A549 (cell line): ENCODE results near the gene ANKRD65. TPM values are rescaled to one million over a fixed set of nuclear protein-coding genes. Genes with fewer than 3 reads are reported as not detected.
"Not testable (repeated sequence)": the region's sequence is repeated elsewhere in the genome, so short reads cannot be mapped to it uniquely, and the experiment has no call there.

Source experiments
- ATAC-seq, 2 experiments: fragments of 200-7000 bp in 1 of 2; fragments of >200 bp in 1 of 2; cut with Nextera tagmentation in 1 of 2; cut with Tn5 transposase in 1 of 2; 3 replicates each; pipeline versions ENCODE4 v1.8.0 to v1.9.1; 2018 to 2020; ENCODE audit warnings: mild to moderate bottlenecking in 1 of 2, moderate library complexity in 1 of 2
- CTCF ChIA-PET: fragments of 300-600 bp; sonication (Branson Sonifier 250); formaldehyde crosslinking; extraction: SDS; loops from one replicate; lab custom pipeline; 2021; ENCODE audit warnings: antibody characterized with exemption, inconsistent platforms; lab: Yijun Ruan, JAX
- POLR2A ChIA-PET: fragments of 350-600 bp; formaldehyde crosslinking; extraction: SDS; loops from one replicate; lab custom pipeline; 2021; ENCODE audit warnings: antibody characterized with exemption, inconsistent platforms; lab: Yijun Ruan, JAX
- DNase-seq, 2 experiments: peaks; one replicate each; pipeline versions ENCODE4 v3.0.0 to v3.0.0-alpha.2; 2011 to 2016; ENCODE audit warnings: low read depth in 1 of 2, low spot score in 1 of 2
- FAIRE-seq: peaks from 2 replicates; lab custom pipeline; 2011; peaks lifted over from hg19 to GRCh38; lab: Jason Lieb, UNC
- H3K27ac ChIP-seq, 2 experiments: fragments of >200 bp; sonication (Bioruptor Twin); formaldehyde crosslinking; 3 replicates each; pipeline ENCODE4 v1.5.1; 2016 to 2017
- H3K4me1 ChIP-seq: fragments of >200 bp; sonication (Bioruptor Twin); formaldehyde crosslinking; 3 replicates; pipeline ENCODE4 v1.6.1; 2016
- H3K4me2 ChIP-seq: fragments of >200 bp; sonication (Bioruptor Twin); formaldehyde crosslinking; 3 replicates; pipeline ENCODE4 v1.6.1; 2016
- H3K4me3 ChIP-seq: fragments of >200 bp; sonication (Bioruptor Twin); formaldehyde crosslinking; 3 replicates; pipeline ENCODE4 v1.5.1; 2016
- H3K9me3 ChIP-seq: fragments of >200 bp; sonication (Bioruptor Twin); formaldehyde crosslinking; 3 replicates; pipeline ENCODE4 v1.6.1; 2016
- CBX2 ChIP-seq: fragments of 200-600 bp; sonication (generic); IDR thresholded peaks from 2 replicates; pipeline ENCODE4 v1.6.1; 2016; ENCODE audit warnings: low read depth, mild to moderate bottlenecking, borderline replicate concordance
- EHF ChIP-seq: fragments of 250-450 bp; sonication (Bioruptor Pico); IDR thresholded peaks from 2 replicates; pipeline ENCODE4 v1.5.0; 2020; ENCODE audit warnings: mild to moderate bottlenecking
- EHMT2 ChIP-seq: fragments of 200-600 bp; sonication (generic); IDR thresholded peaks from 2 replicates; pipeline ENCODE4 v1.6.1; 2016; ENCODE audit warnings: antibody characterized with exemption, low read depth, mild to moderate bottlenecking, moderate library complexity
- FOSB ChIP-seq: fragments of 250-450 bp; sonication (Bioruptor Pico); IDR thresholded peaks from 2 replicates; pipeline ENCODE4 v1.5.0; 2020; ENCODE audit warnings: mild to moderate bottlenecking, moderate library complexity
- HDAC2 ChIP-seq: fragments of 200-600 bp; sonication (generic); IDR thresholded peaks from 2 replicates; pipeline ENCODE4 v1.6.1; 2016
- HOXB13 ChIP-seq: fragments of 250-450 bp; sonication (Bioruptor Pico); IDR thresholded peaks from 2 replicates; pipeline ENCODE4 v1.5.0; 2020; ENCODE audit warnings: low read depth, mild to moderate bottlenecking, moderate library complexity
- JUNB ChIP-seq: fragments of >200 bp; sonication (Bioruptor Twin); formaldehyde crosslinking; IDR thresholded peaks from 2 replicates; pipeline ENCODE4 v1.6.1; 2016
- KDM1A ChIP-seq: fragments of 200-600 bp; sonication (generic); IDR thresholded peaks from 2 replicates; pipeline ENCODE4 v1.6.1; 2016; ENCODE audit warnings: low read depth, mild to moderate bottlenecking
- NPAS2 ChIP-seq: fragments of 250-450 bp; sonication (Bioruptor Pico); IDR thresholded peaks from 2 replicates; pipeline ENCODE4 v1.8.0; 2022; ENCODE audit warnings: mild to moderate bottlenecking, moderate library complexity, borderline replicate concordance
- NR3C1 ChIP-seq: fragments of >200 bp; sonication (Bioruptor Twin); formaldehyde crosslinking; IDR thresholded peaks from 3 replicates; pipeline ENCODE4 v1.6.1; 2017
- POLR2AphosphoS2 ChIP-seq: conservative IDR thresholded peaks from 2 replicates; pipeline ENCODE4 v1.6.1; 2012; ENCODE audit warnings: low read length, improper control_type of control experiment, inconsistent platforms
- RAD21 ChIP-seq, 2 experiments: fragments of >200 bp in 1 of 2; sonication (Bioruptor Twin) in 1 of 2; formaldehyde crosslinking in 1 of 2; IDR thresholded peaks in 1 of 2; conservative IDR thresholded peaks in 1 of 2; 2 replicates in 1 of 2; 3 replicates in 1 of 2; pipeline ENCODE4 v1.6.1; 2012 to 2018; ENCODE audit warnings: inconsistent platforms in 1 of 2
- RCOR1 ChIP-seq: fragments of 150-350 bp; IDR thresholded peaks from 2 replicates; pipeline ENCODE4 v1.6.1; 2014; ENCODE audit warnings: antibody characterized with exemption, low read length, low read depth
- SMC3 ChIP-seq: fragments of >200 bp; sonication (Bioruptor Twin); formaldehyde crosslinking; IDR thresholded peaks from 3 replicates; pipeline ENCODE4 v1.6.1; 2018; ENCODE audit warnings: inconsistent platforms
- ZFP36 ChIP-seq: fragments of 450-650 bp; IDR thresholded peaks from 2 replicates; pipeline ENCODE4 v1.6.1; 2014; ENCODE audit warnings: borderline replicate concordance; ENCODE audit not compliant: partially characterized antibody
- WGBS: methylation state at CpG from one replicate; pipeline ENCODE4 v1.1.6; 2017; ENCODE audit errors: missing lambda C conversion rate; 5-methylcytosine and 5-hydroxymethylcytosine counted together
- polyA plus RNA-seq, 4 experiments: library from polyadenylated mRNA; depleted of rRNA in 3 of 4; stranded (reverse); fragments of >200 nt; fragmentation: RNase III in 1 of 4; extraction: RNeasy Plus Mini Kit Qiagen cat#74134 plus additional on column Dnase treatment in 1 of 4; gene quantifications; 2 replicates in 3 of 4; 3 replicates in 1 of 4; pipeline ENCODE4 v1.2.3, GENCODE V29; 2011 to 2017
- TF ChIP-seq, protein P1 (sequence below): fragments of 200-600 bp; sonication (generic); IDR thresholded peaks from 2 replicates; pipeline ENCODE4 v1.6.1; 2016; ENCODE audit warnings: antibody characterized with exemption, mild to moderate bottlenecking, moderate library complexity
- TF ChIP-seq, protein P2 (sequence below): IDR thresholded peaks from 2 replicates; pipeline ENCODE4 v1.6.1; 2012
- TF ChIP-seq, protein P3 (sequence below): fragments of 150-350 bp; IDR thresholded peaks from 2 replicates; pipeline ENCODE4 v1.6.1; 2014; ENCODE audit warnings: low read depth, mild to moderate bottlenecking, low read length
- TF ChIP-seq, protein P4 (sequence below): fragments of 450-650 bp; IDR thresholded peaks from 2 replicates; pipeline ENCODE4 v1.6.1; 2014; ENCODE audit warnings: antibody characterized with exemption
- TF ChIP-seq, protein P5 (sequence below): fragments of >200 bp; sonication (Bioruptor Twin); formaldehyde crosslinking; IDR thresholded peaks from 3 replicates; pipeline ENCODE4 v1.5.1; 2016

Gene ANKRD65
- polyA plus RNA-seq, 2 of the 4 experiments (the other 2 are of a cell fraction) = 0.05 TPM; not detected in 1

DNA sequence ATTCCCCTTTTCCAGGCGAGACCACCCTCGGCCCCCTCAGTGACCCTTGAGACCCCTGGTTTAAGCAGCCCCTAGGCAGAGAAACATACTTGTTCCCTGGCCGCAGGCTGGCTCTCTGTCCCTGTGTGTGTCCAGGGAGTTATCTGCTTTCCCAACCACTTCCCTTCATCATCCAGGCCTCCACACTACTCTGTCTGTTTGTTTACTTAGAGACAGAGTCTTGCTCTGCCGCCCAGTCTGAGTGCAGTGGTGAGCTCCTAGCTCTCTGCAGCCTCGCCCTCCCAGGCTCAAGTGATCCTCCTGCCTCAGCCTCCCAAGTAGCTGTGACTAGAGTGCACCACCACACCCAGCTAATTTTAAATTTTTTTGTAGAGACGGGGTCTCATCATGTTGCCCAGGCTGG is 8.6 kb upstream of the ANKRD65 start:
- ATAC-seq = 0 out of 6 replicates have a peak, but pooled peaks of 1 of the 2 experiments have one; percentile 5
- TF ChIP-seq CBX2 (no peak), NPAS2 (CRISPR knock-in tag) (no peak), ZFP36 (no peak), RCOR1 (no peak), SMC3 (no peak), NR3C1 (no peak), EHF (CRISPR knock-in tag) (no peak), HOXB13 (no peak), JUNB (no peak)
- TF ChIP-seq, protein P1, sequence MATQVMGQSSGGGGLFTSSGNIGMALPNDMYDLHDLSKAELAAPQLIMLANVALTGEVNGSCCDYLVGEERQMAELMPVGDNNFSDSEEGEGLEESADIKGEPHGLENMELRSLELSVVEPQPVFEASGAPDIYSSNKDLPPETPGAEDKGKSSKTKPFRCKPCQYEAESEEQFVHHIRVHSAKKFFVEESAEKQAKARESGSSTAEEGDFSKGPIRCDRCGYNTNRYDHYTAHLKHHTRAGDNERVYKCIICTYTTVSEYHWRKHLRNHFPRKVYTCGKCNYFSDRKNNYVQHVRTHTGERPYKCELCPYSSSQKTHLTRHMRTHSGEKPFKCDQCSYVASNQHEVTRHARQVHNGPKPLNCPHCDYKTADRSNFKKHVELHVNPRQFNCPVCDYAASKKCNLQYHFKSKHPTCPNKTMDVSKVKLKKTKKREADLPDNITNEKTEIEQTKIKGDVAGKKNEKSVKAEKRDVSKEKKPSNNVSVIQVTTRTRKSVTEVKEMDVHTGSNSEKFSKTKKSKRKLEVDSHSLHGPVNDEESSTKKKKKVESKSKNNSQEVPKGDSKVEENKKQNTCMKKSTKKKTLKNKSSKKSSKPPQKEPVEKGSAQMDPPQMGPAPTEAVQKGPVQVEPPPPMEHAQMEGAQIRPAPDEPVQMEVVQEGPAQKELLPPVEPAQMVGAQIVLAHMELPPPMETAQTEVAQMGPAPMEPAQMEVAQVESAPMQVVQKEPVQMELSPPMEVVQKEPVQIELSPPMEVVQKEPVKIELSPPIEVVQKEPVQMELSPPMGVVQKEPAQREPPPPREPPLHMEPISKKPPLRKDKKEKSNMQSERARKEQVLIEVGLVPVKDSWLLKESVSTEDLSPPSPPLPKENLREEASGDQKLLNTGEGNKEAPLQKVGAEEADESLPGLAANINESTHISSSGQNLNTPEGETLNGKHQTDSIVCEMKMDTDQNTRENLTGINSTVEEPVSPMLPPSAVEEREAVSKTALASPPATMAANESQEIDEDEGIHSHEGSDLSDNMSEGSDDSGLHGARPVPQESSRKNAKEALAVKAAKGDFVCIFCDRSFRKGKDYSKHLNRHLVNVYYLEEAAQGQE = no peak
- TF ChIP-seq, protein P2, sequence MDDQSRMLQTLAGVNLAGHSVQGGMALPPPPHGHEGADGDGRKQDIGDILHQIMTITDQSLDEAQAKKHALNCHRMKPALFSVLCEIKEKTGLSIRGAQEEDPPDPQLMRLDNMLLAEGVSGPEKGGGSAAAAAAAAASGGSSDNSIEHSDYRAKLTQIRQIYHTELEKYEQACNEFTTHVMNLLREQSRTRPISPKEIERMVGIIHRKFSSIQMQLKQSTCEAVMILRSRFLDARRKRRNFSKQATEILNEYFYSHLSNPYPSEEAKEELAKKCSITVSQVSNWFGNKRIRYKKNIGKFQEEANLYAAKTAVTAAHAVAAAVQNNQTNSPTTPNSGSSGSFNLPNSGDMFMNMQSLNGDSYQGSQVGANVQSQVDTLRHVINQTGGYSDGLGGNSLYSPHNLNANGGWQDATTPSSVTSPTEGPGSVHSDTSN = no peak
- TF ChIP-seq, protein P3, sequence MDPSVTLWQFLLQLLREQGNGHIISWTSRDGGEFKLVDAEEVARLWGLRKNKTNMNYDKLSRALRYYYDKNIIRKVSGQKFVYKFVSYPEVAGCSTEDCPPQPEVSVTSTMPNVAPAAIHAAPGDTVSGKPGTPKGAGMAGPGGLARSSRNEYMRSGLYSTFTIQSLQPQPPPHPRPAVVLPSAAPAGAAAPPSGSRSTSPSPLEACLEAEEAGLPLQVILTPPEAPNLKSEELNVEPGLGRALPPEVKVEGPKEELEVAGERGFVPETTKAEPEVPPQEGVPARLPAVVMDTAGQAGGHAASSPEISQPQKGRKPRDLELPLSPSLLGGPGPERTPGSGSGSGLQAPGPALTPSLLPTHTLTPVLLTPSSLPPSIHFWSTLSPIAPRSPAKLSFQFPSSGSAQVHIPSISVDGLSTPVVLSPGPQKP = no peak
- TF ChIP-seq, protein P4, sequence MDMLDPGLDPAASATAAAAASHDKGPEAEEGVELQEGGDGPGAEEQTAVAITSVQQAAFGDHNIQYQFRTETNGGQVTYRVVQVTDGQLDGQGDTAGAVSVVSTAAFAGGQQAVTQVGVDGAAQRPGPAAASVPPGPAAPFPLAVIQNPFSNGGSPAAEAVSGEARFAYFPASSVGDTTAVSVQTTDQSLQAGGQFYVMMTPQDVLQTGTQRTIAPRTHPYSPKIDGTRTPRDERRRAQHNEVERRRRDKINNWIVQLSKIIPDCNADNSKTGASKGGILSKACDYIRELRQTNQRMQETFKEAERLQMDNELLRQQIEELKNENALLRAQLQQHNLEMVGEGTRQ = no peak
- 62% methylated on average over 6 of the region's 6 CpGs for WGBS
- ChIA-PET CTCF (interaction anchor here (1.0 to 2.1 kb wide), 4 partner anchors 7 to 75 kb away, joined by 3 to 12 read pairs (median 4); no protein-coding TSS in a partner anchor), POLR2A (interaction anchor here (1.0 kb wide), 1 partner anchor 21 kb away, joined by 3 read pairs; no protein-coding TSS in a partner anchor)
- H3K4me3 ChIP-seq = no peak overlapping the region
- peak overlapping the region in 1 of 2 experiments; percentile 76; a peak in 3 of 6 replicates for H3K27ac ChIP-seq
- peaks cover 40% of the 10 kb centered on the region for H3K4me1 ChIP-seq
- DNase-seq = peak in 1 of 2 experiments; percentile 14
- no peaks in the 10 kb centered on the region for H3K9me3 ChIP-seq
- no peak for FAIRE-seq
- no peak overlapping the region for H3K4me2 ChIP-seq

DNA sequence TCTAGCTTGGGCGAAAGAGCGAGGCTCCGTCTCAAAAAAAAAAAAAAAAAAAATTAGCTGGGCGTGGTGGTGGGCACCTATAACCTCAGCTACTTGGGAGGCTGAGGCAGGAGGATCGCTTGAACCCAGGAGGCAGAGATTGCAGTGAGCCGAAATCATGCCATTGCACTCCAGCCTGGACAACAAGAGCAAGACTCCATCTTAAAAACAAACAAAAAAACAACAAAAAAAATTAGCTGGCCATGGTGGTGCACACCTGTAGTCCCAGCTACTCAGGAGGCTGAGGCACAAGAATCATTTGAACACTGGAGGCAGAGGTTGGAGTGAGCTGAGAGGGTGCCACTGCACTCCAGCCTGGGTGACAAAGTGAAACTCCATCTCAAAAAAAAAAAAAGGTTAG is 7.9 kb upstream of the ANKRD65 start:
- CTCF ChIA-PET = interaction anchor here (0.7 to 2.1 kb wide), 4 partner anchors 8 to 514 kb away, joined by 3 to 12 read pairs (median 3); no protein-coding TSS in a partner anchor
- not testable (repeated sequence) for FAIRE-seq, DNase-seq, H3K27ac ChIP-seq, H3K4me3 ChIP-seq, ATAC-seq, H3K9me3 ChIP-seq, H3K4me2 ChIP-seq
- peaks cover 39% of the 10 kb centered on the region for H3K4me1 ChIP-seq
- POLR2A ChIA-PET = interaction anchor here (1.0 kb wide), 1 partner anchor 21 kb away, joined by 3 read pairs; no protein-coding TSS in a partner anchor
- 94% methylated on average over 4 of the region's 6 CpGs for WGBS

DNA sequence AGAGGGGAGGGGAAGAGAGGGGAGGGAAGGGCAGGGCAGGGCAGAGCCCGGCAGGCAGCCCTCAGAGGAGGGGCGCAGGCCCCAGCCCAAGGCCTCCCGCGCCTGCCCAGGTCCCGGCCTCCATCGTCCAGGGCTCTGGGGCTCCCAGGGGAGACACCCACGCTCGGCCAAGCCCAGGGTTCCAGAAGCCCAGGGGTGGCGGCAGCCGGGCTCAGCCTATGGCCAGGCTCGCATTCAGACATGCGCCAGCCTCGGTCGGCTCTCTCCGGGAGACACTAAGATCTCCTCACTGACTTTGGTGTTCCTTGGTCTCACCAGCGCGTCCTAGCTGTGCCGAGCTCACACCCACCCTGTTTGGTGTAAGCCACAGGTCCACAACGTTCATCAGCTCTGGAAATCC is 7.1 kb upstream of the ANKRD65 start:
- ATAC-seq (no peak), FAIRE-seq (no peak), DNase-seq (peak in 1 of 2 experiments; percentile 17)
- H3K4me2 ChIP-seq = no peak overlapping the region
- WGBS = 83% methylated on average over 5 of the region's 19 CpGs
- no peaks in the 10 kb centered on the region for H3K9me3 ChIP-seq
- H3K27ac ChIP-seq = no peak overlapping the region
- no peak overlapping the region for H3K4me3 ChIP-seq
- peaks cover 31% of the 10 kb centered on the region for H3K4me1 ChIP-seq
- POLR2A ChIA-PET = no interaction called here
- CTCF ChIA-PET = interaction anchor here (1.4 to 2.1 kb wide), 2 partner anchors 9 to 13 kb away, joined by 3 to 12 read pairs; no protein-coding TSS in a partner anchor
- no peak for TF ChIP-seq HDAC2
- TF ChIP-seq, protein P1 = no peak
- TF ChIP-seq, protein P5, sequence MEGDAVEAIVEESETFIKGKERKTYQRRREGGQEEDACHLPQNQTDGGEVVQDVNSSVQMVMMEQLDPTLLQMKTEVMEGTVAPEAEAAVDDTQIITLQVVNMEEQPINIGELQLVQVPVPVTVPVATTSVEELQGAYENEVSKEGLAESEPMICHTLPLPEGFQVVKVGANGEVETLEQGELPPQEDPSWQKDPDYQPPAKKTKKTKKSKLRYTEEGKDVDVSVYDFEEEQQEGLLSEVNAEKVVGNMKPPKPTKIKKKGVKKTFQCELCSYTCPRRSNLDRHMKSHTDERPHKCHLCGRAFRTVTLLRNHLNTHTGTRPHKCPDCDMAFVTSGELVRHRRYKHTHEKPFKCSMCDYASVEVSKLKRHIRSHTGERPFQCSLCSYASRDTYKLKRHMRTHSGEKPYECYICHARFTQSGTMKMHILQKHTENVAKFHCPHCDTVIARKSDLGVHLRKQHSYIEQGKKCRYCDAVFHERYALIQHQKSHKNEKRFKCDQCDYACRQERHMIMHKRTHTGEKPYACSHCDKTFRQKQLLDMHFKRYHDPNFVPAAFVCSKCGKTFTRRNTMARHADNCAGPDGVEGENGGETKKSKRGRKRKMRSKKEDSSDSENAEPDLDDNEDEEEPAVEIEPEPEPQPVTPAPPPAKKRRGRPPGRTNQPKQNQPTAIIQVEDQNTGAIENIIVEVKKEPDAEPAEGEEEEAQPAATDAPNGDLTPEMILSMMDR = no peak
- no peak for TF ChIP-seq FOSB
- no peak for TF ChIP-seq EHMT2
- TF ChIP-seq POLR2AphosphoS2 = no peak
- no peak for TF ChIP-seq RAD21 (conservative IDR thresholded peaks at IDR 0.05 in 1 of 2, IDR thresholded peaks at IDR 0.05 in 1 of 2)
- TF ChIP-seq KDM1A = no peak
- TF ChIP-seq ZFP36 = no peak
